Large intestine (tissue), 3 donors: ENCODE measurements around the gene RMI2. TPM values are rescaled to one million over a fixed set of nuclear protein-coding genes. Genes with fewer than 3 reads are reported as not detected.

Experiments used
- DNase-seq, 2 donors: peaks; one replicate each; pipeline versions ENCODE4 v3.0.0 to v3.0.0-alpha.2; 2013
- H3K27ac ChIP-seq: one replicate; pipeline ENCODE4 v1.5.1; 2013; ENCODE audit warnings: low read length
- H3K27me3 ChIP-seq: 2 replicates; pipeline ENCODE4 v1.6.1; 2013; ENCODE audit warnings: low read length; ENCODE audit not compliant: control insufficient read depth, insufficient read depth
- H3K36me3 ChIP-seq: 2 replicates; pipeline ENCODE4 v1.6.1; 2013; ENCODE audit warnings: low read length; ENCODE audit not compliant: control insufficient read depth, insufficient read depth
- H3K4me1 ChIP-seq: one replicate; pipeline ENCODE4 v1.6.1; 2013; ENCODE audit warnings: low read length; ENCODE audit not compliant: control insufficient read depth, insufficient read depth
- H3K4me3 ChIP-seq: one replicate; pipeline ENCODE4 v1.5.1; 2013; ENCODE audit warnings: low read length
- H3K9me3 ChIP-seq: one replicate; pipeline ENCODE4 v1.6.1; 2013; ENCODE audit warnings: mild to moderate bottlenecking, low read depth, low read length, moderate library complexity; ENCODE audit not compliant: control insufficient read depth
- WGBS: methylation state at CpG from one replicate; pipeline ENCODE4 v1.1.5; 2013; ENCODE audit warnings: low lambda C conversion rate; ENCODE audit not compliant: insufficient coverage; 5-methylcytosine and 5-hydroxymethylcytosine counted together
- polyA plus RNA-seq: library from polyadenylated mRNA; unstranded; fragments of 120-200 nt; gene quantifications from one replicate; pipeline ENCODE4 v1.2.1, GENCODE V29; 2013

The RMI2 gene
- polyA plus RNA-seq, 1 donor = 12.4 TPM

DNA sequence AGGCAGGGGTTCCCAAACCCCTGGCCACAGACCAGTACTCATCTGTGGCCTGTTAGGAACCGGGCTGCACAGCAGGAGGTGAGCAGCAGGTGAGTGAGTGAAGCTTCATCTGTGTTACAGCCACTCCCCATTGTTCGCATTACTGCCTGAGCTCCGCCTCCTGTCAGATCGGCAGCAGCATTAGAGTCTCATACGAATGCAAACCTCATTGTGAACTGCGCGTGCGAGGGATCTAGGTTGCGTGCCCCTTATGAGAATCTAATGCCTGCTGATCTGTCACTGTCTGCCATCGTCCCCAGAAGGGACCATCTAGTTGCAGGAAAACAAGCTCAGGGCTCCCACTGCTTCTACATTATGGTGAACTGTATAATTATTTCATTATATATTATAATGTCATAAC is 25.1 kb upstream of the RMI2 start:
- H3K36me3 ChIP-seq = no peaks in the 10 kb centered on the region
- H3K4me3 ChIP-seq = no peak overlapping the region
- 40% methylated on average over 1 of the region's 10 CpGs for WGBS
- no peaks in the 10 kb centered on the region for H3K27me3 ChIP-seq
- no peaks in the 10 kb centered on the region for H3K9me3 ChIP-seq
- DNase-seq = no peak
- no peak overlapping the region for H3K27ac ChIP-seq
- no peaks in the 10 kb centered on the region for H3K4me1 ChIP-seq

DNA sequence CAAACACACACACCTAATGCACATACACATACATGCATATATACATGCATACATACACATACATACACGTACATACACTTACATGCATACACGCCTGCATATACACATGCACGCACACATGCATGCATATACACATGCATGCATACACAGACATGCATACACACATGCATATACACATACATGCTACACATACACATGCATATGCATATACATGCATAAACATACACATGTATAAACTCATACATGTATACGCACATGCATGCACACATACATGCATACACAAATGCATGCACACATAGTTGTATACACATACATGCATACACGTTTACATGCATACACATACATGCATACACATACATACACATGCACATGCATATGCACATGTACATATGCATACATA is 23.6 kb upstream of the RMI2 start:
- Histone ChIP-seq H3K27me3 (no peaks in the 10 kb centered on the region), H3K4me1 (no peaks in the 10 kb centered on the region), H3K36me3 (no peaks in the 10 kb centered on the region), H3K4me3 (no peak overlapping the region), H3K9me3 (no peaks in the 10 kb centered on the region), H3K27ac (no peak overlapping the region)
- no peak for DNase-seq
- no CpG with 5 or more reads among the region's 5 CpGs for WGBS

- Histone ChIP-seq H3K36me3 (no peaks in the 10 kb centered on the region), H3K4me3 (no peak overlapping the region), H3K27me3 (no peaks in the 10 kb centered on the region), H3K27ac (no peak overlapping the region), H3K4me1 (no peaks in the 10 kb centered on the region), H3K9me3 (peaks cover 2% of the 10 kb centered on the region)
- DNase-seq = no peak
- WGBS = no CpG with 5 or more reads among the region's 3 CpGs
These were observed 22.4 kb upstream of the RMI2 start for GRCh38 chr16:11322823-11323222.

- no peak overlapping the region for H3K27ac ChIP-seq
- no CpG with 5 or more reads among the region's 11 CpGs for WGBS
- H3K4me3 ChIP-seq = no peak overlapping the region
- no peaks in the 10 kb centered on the region for H3K27me3 ChIP-seq
- peaks cover 2% of the 10 kb centered on the region for H3K9me3 ChIP-seq
- no peak for DNase-seq
- H3K36me3 ChIP-seq = no peaks in the 10 kb centered on the region
- H3K4me1 ChIP-seq = peaks cover 6% of the 10 kb centered on the region
These were observed 21.5 kb upstream of the RMI2 start for GRCh38 chr16:11323551-11324336.

DNA sequence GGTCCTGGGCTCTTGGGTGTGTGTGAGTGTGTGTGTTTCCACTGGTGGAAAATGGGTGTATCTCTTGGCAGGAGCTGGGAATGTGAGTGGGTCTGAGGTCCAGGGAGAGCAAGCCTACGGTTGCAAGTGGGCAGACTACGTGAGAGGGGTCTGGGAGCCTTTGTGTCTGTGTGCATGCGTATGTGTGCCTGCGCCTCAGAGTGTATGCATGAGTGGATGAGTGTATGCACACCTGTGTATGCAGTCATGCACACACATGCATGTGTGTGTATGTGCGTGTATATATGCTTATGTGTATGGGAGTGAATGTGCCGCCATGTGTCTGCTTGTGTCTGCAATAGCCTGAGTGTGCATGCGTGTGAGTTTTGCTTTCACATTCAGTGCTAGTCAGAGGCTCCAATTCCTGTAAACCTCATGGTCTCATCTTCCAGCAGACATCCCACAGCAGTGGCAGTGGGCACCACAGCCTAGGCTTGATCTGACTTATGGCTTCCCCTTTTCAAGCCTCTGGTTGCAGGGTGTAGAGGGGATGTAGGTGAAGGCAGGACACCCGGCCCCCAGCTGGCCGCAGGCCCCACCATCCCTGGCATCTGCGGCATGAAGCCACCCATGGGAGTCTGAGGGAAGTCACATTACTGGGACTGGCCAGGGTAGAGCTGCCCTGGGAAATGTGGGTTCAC is 19.7 kb upstream of the RMI2 start:
- H3K27me3 ChIP-seq = no peaks in the 10 kb centered on the region
- H3K36me3 ChIP-seq = no peaks in the 10 kb centered on the region
- H3K4me1 ChIP-seq = peaks cover 8% of the 10 kb centered on the region
- DNase-seq = no peak
- no peak overlapping the region for H3K27ac ChIP-seq
- H3K9me3 ChIP-seq = peaks cover 2% of the 10 kb centered on the region
- H3K4me3 ChIP-seq = no peak overlapping the region
- WGBS = no CpG with 5 or more reads among the region's 10 CpGs

- no peak overlapping the region for H3K27ac ChIP-seq
- H3K27me3 ChIP-seq = no peaks in the 10 kb centered on the region
- no peaks in the 10 kb centered on the region for H3K36me3 ChIP-seq
- peaks cover 2% of the 10 kb centered on the region for H3K9me3 ChIP-seq
- H3K4me3 ChIP-seq = no peak overlapping the region
- peaks cover 8% of the 10 kb centered on the region for H3K4me1 ChIP-seq
- WGBS = no CpG with 5 or more reads among the region's 9 CpGs
- no peak for DNase-seq
These were observed 19.0 kb upstream of the RMI2 start for GRCh38 chr16:11326084-11326736.

DNA sequence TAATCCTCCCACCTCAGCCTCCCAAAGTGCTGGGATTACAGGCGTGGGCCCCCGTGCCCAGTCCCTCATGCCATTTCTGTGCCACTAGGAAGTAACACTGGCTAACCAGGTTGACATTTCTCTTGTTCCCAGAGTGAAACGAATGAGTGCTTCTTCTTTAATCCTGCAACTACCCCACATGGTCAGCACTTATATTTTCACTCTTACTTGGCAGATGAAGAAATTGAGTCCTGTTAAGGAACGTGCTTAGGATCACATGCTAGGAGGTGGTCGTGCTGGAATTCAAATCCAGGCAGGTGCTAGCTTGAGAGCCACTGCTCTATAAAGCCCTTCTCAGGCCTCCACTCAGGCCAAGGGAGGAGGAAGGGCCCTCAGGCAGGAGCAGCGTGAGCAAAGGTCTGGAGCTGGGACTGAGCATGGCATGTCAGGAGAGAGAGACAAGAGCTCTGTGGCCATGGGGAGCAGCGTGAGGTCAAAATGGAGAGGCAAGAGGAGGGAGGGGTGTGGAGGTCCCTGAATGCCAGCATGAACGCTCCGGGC is 18.5 kb upstream of the RMI2 start:
- no CpG with 5 or more reads among the region's 9 CpGs for WGBS
- Histone ChIP-seq H3K9me3 (peaks cover 2% of the 10 kb centered on the region), H3K4me3 (no peak overlapping the region), H3K27ac (no peak overlapping the region), H3K27me3 (no peaks in the 10 kb centered on the region), H3K4me1 (peaks cover 8% of the 10 kb centered on the region), H3K36me3 (no peaks in the 10 kb centered on the region)
- DNase-seq = no peak

GRCh38 chr16:11327277-11328171 is 17.7 kb upstream of the RMI2 start:
- no peak overlapping the region for H3K4me3 ChIP-seq
- no peak for DNase-seq
- H3K36me3 ChIP-seq = no peaks in the 10 kb centered on the region
- H3K27ac ChIP-seq = no peak overlapping the region
- H3K9me3 ChIP-seq = peaks cover 2% of the 10 kb centered on the region
- no peaks in the 10 kb centered on the region for H3K27me3 ChIP-seq
- H3K4me1 ChIP-seq = peaks cover 8% of the 10 kb centered on the region
- WGBS = no CpG with 5 or more reads among the region's 23 CpGs

- no peaks in the 10 kb centered on the region for H3K27me3 ChIP-seq
- WGBS = 20% methylated on average over 2 of the region's 12 CpGs
- no peak overlapping the region for H3K4me3 ChIP-seq
These were observed 16.8 kb upstream of the RMI2 start for GRCh38 chr16:11328172-11329070.

More at GRCh38 chr16:11328172-11329070, 16.8 kb upstream of the RMI2 start:
- H3K4me1 ChIP-seq = peaks cover 8% of the 10 kb centered on the region
- peak; percentile 40 to 51 for DNase-seq
- H3K27ac ChIP-seq = peak overlapping the region; percentile 23
- peaks cover 2% of the 10 kb centered on the region for H3K9me3 ChIP-seq
- no peaks in the 10 kb centered on the region for H3K36me3 ChIP-seq
